BE2C (cell line): ENCODE measurements around the gene AUTS2.
"Not testable (repeated sequence)": the region's sequence is repeated elsewhere in the genome, so short reads cannot be mapped to it uniquely, and the experiment has no call there.

Source experiments
- DNase-seq: peaks from one replicate; pipeline ENCODE4 v3.0.0-alpha.2; 2020
- H3K27me3 ChIP-seq: fragments of 250-450 bp; sonication (Bioruptor Pico); 2 replicates; pipeline ENCODE4 v1.5.1; 2020; ENCODE audit warnings: mild to moderate bottlenecking
- H3K36me3 ChIP-seq: fragments of 250-450 bp; sonication (Bioruptor Pico); 2 replicates; pipeline ENCODE4 v1.5.1; 2020; ENCODE audit warnings: mild to moderate bottlenecking
- H3K4me1 ChIP-seq: fragments of 250-450 bp; sonication (Bioruptor Pico); 2 replicates; pipeline ENCODE4 v1.5.1; 2020
- H3K4me3 ChIP-seq: 2 replicates; pipeline ENCODE4 v1.5.1; 2011; ENCODE audit warnings: low read depth, low read length
- H3K9me3 ChIP-seq: fragments of 250-450 bp; sonication (Bioruptor Pico); 2 replicates; pipeline ENCODE4 v1.5.1; 2020
- TF ChIP-seq, protein P1 (sequence below): IDR thresholded peaks from 2 replicates; pipeline ENCODE4 v1.5.1; 2012; ENCODE audit warnings: mild to moderate bottlenecking, low read depth, low read length

The AUTS2 gene

DNA sequence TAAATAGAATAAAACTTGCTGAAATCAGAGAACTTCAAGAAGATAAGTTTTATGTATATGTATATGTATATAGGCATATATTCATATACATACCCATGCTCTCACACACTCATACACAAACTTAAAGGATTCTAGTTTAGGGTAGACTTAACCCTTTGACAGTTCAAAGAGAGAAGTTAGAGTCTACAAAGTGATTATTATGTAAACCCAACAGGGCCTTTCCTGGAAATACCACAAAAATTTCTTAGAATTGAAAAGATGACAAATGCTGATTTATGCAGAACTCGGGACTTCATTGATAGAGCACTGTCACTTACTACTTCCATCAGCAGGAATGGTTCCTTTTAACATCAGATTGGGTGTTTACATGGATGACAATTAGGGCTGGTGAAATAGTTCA is 763.5 kb downstream of the AUTS2 start:
- DNase-seq: no peak
- H3K4me1 ChIP-seq: no peaks in the 10 kb centered on the region
- H3K4me3 ChIP-seq: no peak overlapping the region
- no peaks in the 10 kb centered on the region for H3K9me3 ChIP-seq
- no peaks in the 10 kb centered on the region for H3K27me3 ChIP-seq
- TF ChIP-seq, protein P1, sequence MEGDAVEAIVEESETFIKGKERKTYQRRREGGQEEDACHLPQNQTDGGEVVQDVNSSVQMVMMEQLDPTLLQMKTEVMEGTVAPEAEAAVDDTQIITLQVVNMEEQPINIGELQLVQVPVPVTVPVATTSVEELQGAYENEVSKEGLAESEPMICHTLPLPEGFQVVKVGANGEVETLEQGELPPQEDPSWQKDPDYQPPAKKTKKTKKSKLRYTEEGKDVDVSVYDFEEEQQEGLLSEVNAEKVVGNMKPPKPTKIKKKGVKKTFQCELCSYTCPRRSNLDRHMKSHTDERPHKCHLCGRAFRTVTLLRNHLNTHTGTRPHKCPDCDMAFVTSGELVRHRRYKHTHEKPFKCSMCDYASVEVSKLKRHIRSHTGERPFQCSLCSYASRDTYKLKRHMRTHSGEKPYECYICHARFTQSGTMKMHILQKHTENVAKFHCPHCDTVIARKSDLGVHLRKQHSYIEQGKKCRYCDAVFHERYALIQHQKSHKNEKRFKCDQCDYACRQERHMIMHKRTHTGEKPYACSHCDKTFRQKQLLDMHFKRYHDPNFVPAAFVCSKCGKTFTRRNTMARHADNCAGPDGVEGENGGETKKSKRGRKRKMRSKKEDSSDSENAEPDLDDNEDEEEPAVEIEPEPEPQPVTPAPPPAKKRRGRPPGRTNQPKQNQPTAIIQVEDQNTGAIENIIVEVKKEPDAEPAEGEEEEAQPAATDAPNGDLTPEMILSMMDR: no peak
- no peaks in the 10 kb centered on the region for H3K36me3 ChIP-seq

DNA sequence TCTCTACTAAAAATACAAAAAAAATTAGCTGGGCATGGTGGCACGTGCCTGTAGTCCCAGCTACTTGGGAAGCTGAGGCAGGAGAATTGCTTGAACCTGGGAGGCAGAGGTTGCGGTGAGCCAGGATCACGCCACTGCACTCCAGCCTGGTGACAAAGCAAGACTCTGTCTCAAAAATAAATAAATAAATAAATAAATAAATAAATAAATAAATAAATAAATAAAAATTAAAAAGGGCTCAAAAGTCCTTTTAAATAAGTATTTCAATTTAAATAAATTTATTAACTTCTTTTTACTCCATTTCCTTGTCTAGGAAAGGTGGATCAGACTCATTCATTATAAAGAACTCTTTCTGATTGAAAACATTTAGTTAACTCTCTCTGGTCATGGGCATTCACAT is 766.1 kb downstream of the AUTS2 start:
- H3K4me3 ChIP-seq, H3K36me3 ChIP-seq, H3K27me3 ChIP-seq, DNase-seq, H3K9me3 ChIP-seq, H3K4me1 ChIP-seq: not testable (repeated sequence)

DNA sequence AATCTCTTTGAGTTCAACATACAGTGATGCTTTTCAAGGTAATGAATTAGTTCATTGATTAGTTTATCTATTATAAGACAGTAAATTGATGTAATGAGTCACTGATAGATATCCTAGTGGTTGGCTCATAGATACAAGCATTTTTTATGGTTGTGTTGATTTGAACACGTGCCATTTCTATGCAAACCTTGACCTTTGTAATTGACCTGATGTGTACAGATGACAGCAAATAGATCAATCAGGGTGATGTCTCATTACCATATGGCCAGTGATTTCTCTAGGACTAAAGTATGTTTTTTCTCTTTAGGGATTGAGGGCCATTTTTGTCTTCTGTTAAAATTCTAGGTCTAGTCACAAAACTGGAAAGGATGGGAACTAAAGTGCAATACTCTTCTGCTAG is 773.4 kb downstream of the AUTS2 start:
- Histone ChIP-seq H3K4me3 (no peak overlapping the region), H3K4me1 (no peaks in the 10 kb centered on the region; the same call in 1 of the 2 replicates), H3K27me3 (no peaks in the 10 kb centered on the region), H3K9me3 (no peaks in the 10 kb centered on the region), H3K36me3 (no peaks in the 10 kb centered on the region)
- no peak for DNase-seq
- TF ChIP-seq, protein P1: no peak

DNA sequence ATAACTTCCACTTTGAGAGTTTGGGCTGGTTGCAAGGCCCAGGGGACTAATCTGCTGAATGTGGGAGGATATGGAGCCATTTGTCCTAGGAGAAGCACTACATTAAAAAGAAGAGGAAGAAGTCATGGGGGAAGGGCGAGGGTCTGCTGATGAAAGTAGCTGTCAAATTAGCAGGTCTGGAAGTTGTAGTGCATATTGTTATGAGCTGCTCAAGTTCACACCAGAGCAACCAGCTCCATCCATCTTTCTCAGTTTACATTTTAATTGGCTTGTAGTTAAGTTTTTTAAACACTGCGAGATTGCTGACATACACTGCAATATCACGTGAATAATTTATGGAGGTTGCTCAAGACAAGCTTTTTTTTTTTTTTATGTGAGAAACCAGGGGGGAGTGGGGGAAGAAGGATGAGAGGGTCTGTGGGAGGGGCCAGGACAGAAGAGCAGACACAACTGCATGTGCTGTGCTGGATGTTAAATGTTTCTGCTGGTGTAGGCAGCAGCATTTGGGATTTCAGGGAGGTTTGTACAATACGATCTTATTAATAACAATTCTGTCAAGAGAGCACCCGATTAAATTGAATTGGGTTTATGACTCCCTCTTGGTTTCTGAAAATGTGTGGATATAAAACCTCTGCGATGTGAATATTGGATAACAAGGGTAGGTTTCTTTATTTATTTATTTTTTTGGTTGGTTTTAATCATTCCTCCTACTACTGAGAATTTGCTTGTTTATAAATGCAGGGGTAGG is 774.7 kb downstream of the AUTS2 start:
- Histone ChIP-seq H3K36me3 (no peaks in the 10 kb centered on the region), H3K4me1 (no peaks in the 10 kb centered on the region; the same call in 1 of the 2 replicates), H3K27me3 (no peaks in the 10 kb centered on the region), H3K4me3 (no peak overlapping the region), H3K9me3 (no peaks in the 10 kb centered on the region)
- no peak for DNase-seq
- TF ChIP-seq, protein P1: no peak

DNA sequence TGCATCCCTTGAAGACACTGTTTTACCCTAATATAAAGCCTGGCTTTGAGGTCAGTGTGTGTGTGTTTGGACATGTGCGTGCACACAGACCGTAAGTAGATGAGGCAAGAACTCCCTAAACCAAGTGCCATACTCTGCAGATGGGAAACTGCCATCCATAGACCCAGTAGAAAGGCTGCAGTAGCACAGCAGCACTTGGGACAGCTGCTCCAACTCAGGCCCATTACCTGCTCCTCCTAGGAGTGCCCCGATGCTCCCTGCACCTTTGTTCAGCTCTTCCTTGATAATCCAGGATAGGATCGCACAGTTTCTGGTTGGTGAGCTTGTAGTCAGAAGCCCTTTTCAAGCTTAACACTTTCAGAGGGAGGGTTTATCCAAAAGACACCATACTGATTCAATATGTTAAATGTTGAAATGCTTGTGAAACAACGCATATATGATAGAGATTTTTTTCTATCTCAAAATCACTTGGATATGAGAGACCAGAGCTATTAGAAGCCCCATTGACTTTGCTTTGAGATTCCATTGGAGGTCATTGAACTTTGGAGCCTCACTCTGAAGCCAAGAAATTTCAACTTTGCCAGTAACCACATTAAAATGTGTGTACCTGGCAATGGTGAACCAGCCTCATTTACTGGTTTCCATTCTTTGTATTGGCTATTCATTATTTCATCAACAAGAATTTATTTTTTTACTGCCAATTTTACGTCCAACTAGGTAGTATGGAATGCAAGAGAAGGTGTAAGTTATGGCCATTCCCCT is 776.7 kb downstream of the AUTS2 start:
- Histone ChIP-seq H3K27me3 (no peaks in the 10 kb centered on the region), H3K4me3 (no peak overlapping the region), H3K9me3 (no peaks in the 10 kb centered on the region), H3K36me3 (no peaks in the 10 kb centered on the region), H3K4me1 (no peaks in the 10 kb centered on the region; the same call in 1 of the 2 replicates)
- DNase-seq: no peak
- TF ChIP-seq, protein P1: no peak

DNA sequence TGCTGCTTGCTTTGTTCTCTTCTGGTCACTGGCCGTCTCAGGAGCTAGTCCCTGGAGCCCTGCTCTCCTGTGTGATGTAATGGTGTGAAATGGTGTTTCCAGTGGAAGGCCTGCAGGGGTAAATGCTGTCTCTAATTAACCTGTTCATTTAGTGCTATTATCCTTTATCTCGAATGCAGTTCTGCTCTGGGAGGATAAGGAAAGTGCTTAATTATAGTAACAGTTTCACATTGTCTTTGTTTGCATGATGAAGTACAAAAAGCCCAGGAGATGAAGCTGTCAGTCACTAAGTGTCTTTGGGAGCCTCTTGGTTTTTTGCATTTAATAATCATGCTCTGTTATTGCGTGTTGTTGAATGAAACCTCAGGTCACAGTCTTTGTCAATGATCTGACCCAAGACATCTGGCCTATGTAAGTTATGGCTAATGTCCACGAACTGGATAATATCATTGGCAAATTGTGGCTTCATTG is 778.3 kb downstream of the AUTS2 start:
- TF ChIP-seq, protein P1: no peak
- Histone ChIP-seq H3K27me3 (no peaks in the 10 kb centered on the region), H3K36me3 (no peaks in the 10 kb centered on the region), H3K4me3 (no peak overlapping the region), H3K9me3 (no peaks in the 10 kb centered on the region), H3K4me1 (peaks cover 4% of the 10 kb centered on the region)
- DNase-seq: peak; percentile 39
